RWPE1 (cell line): Measurements from ENCODE around the gene CCND1.

Experiments
- CTCF ChIA-PET: fragments of 350-600 bp; sonication (Branson Sonifier 250); formaldehyde crosslinking; extraction: SDS; loops from one replicate; lab custom pipeline; 2021; lab: Yijun Ruan, JAX
- POLR2A ChIA-PET: fragments of 400-600 bp; formaldehyde crosslinking; extraction: SDS; loops from one replicate; lab custom pipeline; 2020; ENCODE audit warnings: antibody characterized with exemption; ENCODE audit not compliant: low non-redundant PET; lab: Yijun Ruan, JAX
- DNase-seq: peaks from one replicate; pipeline ENCODE4 v3.0.0; 2012; ENCODE audit warnings: low spot score
- H3K27ac ChIP-seq: fragments of 450-650 bp; 2 replicates; pipeline ENCODE4 v1.5.1; 2017
- CTCF ChIP-seq: fragments of 450-650 bp; conservative IDR thresholded peaks from 2 replicates; pipeline ENCODE4 v1.5.1; 2017; ENCODE audit warnings: low read depth, mild to moderate bottlenecking

The CCND1 gene

GRCh38 chr11:69624293-69624692, 16.7 kb upstream of the CCND1 start:
- no peak for TF ChIP-seq CTCF
- H3K27ac ChIP-seq, result no peak overlapping the region
- CTCF ChIA-PET, result no interaction called here
- no peak for DNase-seq
- POLR2A ChIA-PET, result no interaction called here

GRCh38 chr11:69625476-69625875, 15.5 kb upstream of the CCND1 start:
- DNase-seq, result no peak
- TF ChIP-seq CTCF, result no peak
- ChIA-PET POLR2A (no interaction called here), CTCF (no interaction called here)
- H3K27ac ChIP-seq, result no peak overlapping the region

GRCh38 chr11:69627551-69627950, 13.4 kb upstream of the CCND1 start:
- no peak overlapping the region for H3K27ac ChIP-seq
- POLR2A ChIA-PET, result no interaction called here
- CTCF ChIA-PET, result no interaction called here
- no peak for TF ChIP-seq CTCF
- no peak for DNase-seq

- ChIA-PET POLR2A (interaction anchor here (0.6 kb wide), 1 partner anchor 369 kb away, joined by 3 read pairs; no protein-coding TSS in a partner anchor), CTCF (no interaction called here)
- H3K27ac ChIP-seq, result no peak overlapping the region
- no peak for DNase-seq
- no peak for TF ChIP-seq CTCF
Observed at GRCh38 chr11:69630017-69630416, 10.9 kb upstream of the CCND1 start.

- no peak overlapping the region for H3K27ac ChIP-seq
- TF ChIP-seq CTCF, result no peak
- no peak for DNase-seq
- POLR2A ChIA-PET, result no interaction called here
- CTCF ChIA-PET, result no interaction called here
Observed at GRCh38 chr11:69630424-69630823, 10.5 kb upstream of the CCND1 start.

- ChIA-PET CTCF (interaction anchor here (0.6 to 0.7 kb wide), 2 partner anchors 128 to 315 kb away, joined by 3 to 4 read pairs; no protein-coding TSS in a partner anchor), POLR2A (no interaction called here)
- no peak overlapping the region for H3K27ac ChIP-seq
- DNase-seq, result no peak
- TF ChIP-seq CTCF, result no peak
Observed at GRCh38 chr11:69632900-69633299, 8.1 kb upstream of the CCND1 start.
